Fibroblast of pulmonary artery (primary cell): ENCODE results near the gene DSEL.

Experiments used
- DNase-seq: peaks from one replicate; pipeline ENCODE4 v3.0.0-alpha.2; 2010; ENCODE audit warnings: low read depth
- H3K4me3 ChIP-seq: replicated peaks from 2 replicates; pipeline ENCODE4 v1.5.1; 2011; ENCODE audit warnings: low read depth, mild to moderate bottlenecking, control low read depth, low read length, moderate library complexity
- CTCF ChIP-seq: IDR thresholded peaks from 2 replicates; pipeline ENCODE4 v1.5.1; 2011; ENCODE audit warnings: mild to moderate bottlenecking, control low read depth, low read length, inconsistent platforms; ENCODE audit errors: missing control alignments

The DSEL gene

GRCh38 chr18:67483952-67484351 is 32.6 kb downstream of the DSEL start:
- DNase-seq, result no peak
- no peak overlapping the region for H3K4me3 ChIP-seq
- no peak for TF ChIP-seq CTCF

- H3K4me3 ChIP-seq, result no peak overlapping the region
- TF ChIP-seq CTCF, result no peak
- DNase-seq, result no peak
Observed at GRCh38 chr18:67483237-67483636, 33.3 kb downstream of the DSEL start.

- TF ChIP-seq CTCF, result no peak
- H3K4me3 ChIP-seq, result no peak overlapping the region
- no peak for DNase-seq
Observed at GRCh38 chr18:67478249-67478648, 38.3 kb downstream of the DSEL start.

- TF ChIP-seq CTCF, result no peak
- no peak overlapping the region for H3K4me3 ChIP-seq
- no peak for DNase-seq
Observed at GRCh38 chr18:67477522-67477921, 39.0 kb downstream of the DSEL start.

- no peak overlapping the region for H3K4me3 ChIP-seq
- no peak for TF ChIP-seq CTCF
- no peak for DNase-seq
Observed at GRCh38 chr18:67476585-67476984, 39.9 kb downstream of the DSEL start.

- TF ChIP-seq CTCF, result no peak
- DNase-seq, result peak; percentile 68
- H3K4me3 ChIP-seq, result no peak overlapping the region
Observed at GRCh38 chr18:67475673-67476072, 40.8 kb downstream of the DSEL start.

- H3K4me3 ChIP-seq, result no peak overlapping the region
- no peak for DNase-seq
- no peak for TF ChIP-seq CTCF
Observed at GRCh38 chr18:67468038-67468437, 48.5 kb downstream of the DSEL start.
